OCI-LY3 (cell line): ENCODE results near the gene MUC6.
"Not testable (repeated sequence)": the region's sequence is repeated elsewhere in the genome, so short reads cannot be mapped to it uniquely, and the experiment has no call there.

Experiments used
- EZH2phosphoT487 ChIP-seq: fragments of 200-600 bp; shearing (Covaris generic); IDR thresholded peaks from 2 replicates; pipeline ENCODE4 v1.6.1; 2018; ENCODE audit warnings: antibody characterized with exemption, mixed run types, low read depth
- TF ChIP-seq, protein P1 (sequence below): fragments of 200-600, 300-600 bp; sonication (generic); IDR thresholded peaks from 2 replicates; pipeline ENCODE4 v1.5.1; 2014; ENCODE audit warnings: antibody characterized with exemption, low read length, low read depth

DNA sequence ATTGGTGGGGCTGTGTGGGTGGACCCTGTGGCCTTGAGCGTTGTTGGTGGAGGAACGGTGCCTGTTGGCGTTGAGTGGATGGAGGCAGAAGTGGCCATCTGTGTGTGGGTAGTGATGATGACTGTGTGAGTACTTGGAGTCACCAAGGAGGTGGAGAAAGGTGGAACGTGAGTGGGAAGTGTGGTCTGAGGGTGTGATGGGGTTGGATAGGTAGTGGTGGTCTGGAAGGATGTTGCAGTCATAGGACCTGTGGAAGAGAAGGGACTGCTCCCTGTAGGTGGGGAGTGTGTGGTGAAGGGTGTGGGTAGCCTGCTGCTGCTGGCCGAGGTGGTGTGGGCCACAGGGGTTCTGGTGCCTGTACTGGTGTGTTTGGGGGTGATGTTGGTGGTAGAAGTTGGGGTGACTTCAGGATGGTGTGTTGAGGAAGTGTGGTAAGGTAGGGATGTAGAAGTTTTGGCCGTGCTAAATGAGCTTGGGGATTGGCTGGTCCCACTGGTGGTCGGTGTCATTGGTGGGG, 19.9 kb downstream of the MUC6 start:
- TF ChIP-seq, protein P1, sequence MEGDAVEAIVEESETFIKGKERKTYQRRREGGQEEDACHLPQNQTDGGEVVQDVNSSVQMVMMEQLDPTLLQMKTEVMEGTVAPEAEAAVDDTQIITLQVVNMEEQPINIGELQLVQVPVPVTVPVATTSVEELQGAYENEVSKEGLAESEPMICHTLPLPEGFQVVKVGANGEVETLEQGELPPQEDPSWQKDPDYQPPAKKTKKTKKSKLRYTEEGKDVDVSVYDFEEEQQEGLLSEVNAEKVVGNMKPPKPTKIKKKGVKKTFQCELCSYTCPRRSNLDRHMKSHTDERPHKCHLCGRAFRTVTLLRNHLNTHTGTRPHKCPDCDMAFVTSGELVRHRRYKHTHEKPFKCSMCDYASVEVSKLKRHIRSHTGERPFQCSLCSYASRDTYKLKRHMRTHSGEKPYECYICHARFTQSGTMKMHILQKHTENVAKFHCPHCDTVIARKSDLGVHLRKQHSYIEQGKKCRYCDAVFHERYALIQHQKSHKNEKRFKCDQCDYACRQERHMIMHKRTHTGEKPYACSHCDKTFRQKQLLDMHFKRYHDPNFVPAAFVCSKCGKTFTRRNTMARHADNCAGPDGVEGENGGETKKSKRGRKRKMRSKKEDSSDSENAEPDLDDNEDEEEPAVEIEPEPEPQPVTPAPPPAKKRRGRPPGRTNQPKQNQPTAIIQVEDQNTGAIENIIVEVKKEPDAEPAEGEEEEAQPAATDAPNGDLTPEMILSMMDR = not testable (repeated sequence)
- TF ChIP-seq EZH2phosphoT487 = not testable (repeated sequence)
